Activated naive CD8-positive, alpha-beta T cell treated with anti-CD3 and anti-CD28 coated beads for 36 hours (primary cell): Measurements from ENCODE around the gene DIAPH2. TPM values are rescaled to one million over a fixed set of nuclear protein-coding genes. Genes with fewer than 3 reads are reported as not detected.
"Not testable (repeated sequence)": the region's sequence is repeated elsewhere in the genome, so short reads cannot be mapped to it uniquely, and the experiment has no call there.

Source experiments
- DNase-seq: peaks from one replicate; pipeline ENCODE4 v3.0.0; 2021
- H3K27ac Mint-ChIP-seq: one replicate; pipeline ENCODE4 v1.8.0; 2022; ENCODE audit warnings: mild to moderate bottlenecking, moderate library complexity, mixed read lengths
- H3K27me3 Mint-ChIP-seq: one replicate; pipeline ENCODE4 v1.8.0; 2022; ENCODE audit warnings: mild to moderate bottlenecking, mixed read lengths
- H3K36me3 Mint-ChIP-seq: one replicate; pipeline ENCODE4 v1.8.0; 2021; ENCODE audit warnings: mild to moderate bottlenecking, mixed read lengths
- H3K4me1 Mint-ChIP-seq: one replicate; pipeline ENCODE4 v1.8.0; 2021; ENCODE audit warnings: mixed read lengths
- H3K4me3 Mint-ChIP-seq: one replicate; pipeline ENCODE4 v1.8.0; 2022; ENCODE audit warnings: mild to moderate bottlenecking, moderate library complexity, mixed read lengths
- H3K9me3 Mint-ChIP-seq: one replicate; pipeline ENCODE4 v1.8.0; 2022; ENCODE audit warnings: mixed read lengths
- total RNA-seq, 2 experiments: library from RNA; stranded (reverse); gene quantifications; one replicate each; pipeline ENCODE4 v1.2.3, GENCODE V29; 2021

DIAPH2 gene
- total RNA-seq, 2 experiments from 2014 or later: 4.8 to 5.5 TPM

DNA sequence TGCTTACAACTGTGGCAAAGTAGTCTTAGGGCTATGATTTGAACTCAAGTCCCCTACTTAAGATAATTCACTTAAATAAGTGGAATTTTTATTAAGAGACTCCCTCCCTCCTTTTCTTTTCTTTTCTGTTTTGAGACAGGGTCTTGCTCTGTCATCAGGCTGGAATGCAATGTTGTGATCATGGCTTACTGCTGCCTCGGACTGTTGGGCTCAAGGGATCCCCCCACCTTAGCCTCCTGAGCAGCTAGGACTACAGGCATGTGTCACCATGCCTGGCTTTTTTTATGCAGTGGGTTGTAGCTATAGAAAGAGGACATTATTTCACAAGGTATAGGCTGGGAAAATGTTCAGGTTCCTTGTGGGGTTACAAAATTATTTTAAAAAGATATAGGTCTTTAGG is 19.2 kb downstream of the DIAPH2 start:
- Mint-ChIP-seq H3K9me3 (no peaks in the 10 kb centered on the region), H3K4me1 (no peaks in the 10 kb centered on the region), H3K4me3 (no peak overlapping the region), H3K36me3 (peaks cover 8% of the 10 kb centered on the region), H3K27me3 (no peaks in the 10 kb centered on the region), H3K27ac (no peak overlapping the region)
- DNase-seq: no peak

DNA sequence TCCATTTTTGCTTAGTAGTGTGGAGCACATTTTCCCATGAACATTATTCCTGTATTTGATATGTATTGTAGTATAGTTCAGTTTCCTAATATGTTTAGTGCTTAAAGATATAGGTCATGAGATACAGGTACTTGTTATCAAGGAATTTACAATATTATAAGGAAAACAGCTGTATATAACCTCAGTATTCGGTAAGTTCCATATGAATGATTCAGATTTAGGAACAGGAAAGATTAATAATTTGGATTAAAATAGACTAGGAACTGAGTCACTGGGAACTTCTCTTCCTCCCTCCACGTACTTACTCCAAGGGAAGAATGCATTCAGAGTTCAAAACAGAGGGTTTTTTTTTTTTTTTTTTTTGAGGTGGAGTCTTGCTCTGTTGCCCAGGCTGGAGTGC is 20.0 kb downstream of the DIAPH2 start:
- Mint-ChIP-seq H3K27ac (no peak overlapping the region), H3K36me3 (peaks cover 8% of the 10 kb centered on the region), H3K9me3 (no peaks in the 10 kb centered on the region), H3K4me1 (no peaks in the 10 kb centered on the region), H3K27me3 (no peaks in the 10 kb centered on the region), H3K4me3 (no peak overlapping the region)
- DNase-seq: no peak

DNA sequence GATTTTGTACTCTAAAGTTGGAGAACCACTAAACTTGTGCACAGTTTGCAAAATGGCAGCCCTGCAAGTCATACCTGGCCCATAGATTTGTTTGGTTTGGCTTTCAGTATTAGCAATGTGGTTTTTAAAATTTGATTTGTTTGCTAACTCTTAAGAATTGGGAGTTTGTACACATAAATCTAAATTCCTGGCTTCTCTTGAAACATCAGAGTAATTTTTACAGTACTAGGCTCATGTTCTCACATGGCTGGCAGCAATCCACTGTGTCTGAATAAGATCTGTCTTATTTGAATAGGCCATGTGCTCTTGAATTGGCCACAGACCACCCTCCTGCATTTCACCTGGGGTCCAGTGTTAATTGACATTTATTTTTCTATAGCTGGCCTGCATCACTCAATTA is 21.3 kb downstream of the DIAPH2 start:
- no peak overlapping the region for H3K4me3 Mint-ChIP-seq
- H3K36me3 Mint-ChIP-seq: peaks cover 2% of the 10 kb centered on the region
- H3K9me3 Mint-ChIP-seq: no peaks in the 10 kb centered on the region
- H3K4me1 Mint-ChIP-seq: no peaks in the 10 kb centered on the region
- no peak overlapping the region for H3K27ac Mint-ChIP-seq
- DNase-seq: no peak
- no peaks in the 10 kb centered on the region for H3K27me3 Mint-ChIP-seq

DNA sequence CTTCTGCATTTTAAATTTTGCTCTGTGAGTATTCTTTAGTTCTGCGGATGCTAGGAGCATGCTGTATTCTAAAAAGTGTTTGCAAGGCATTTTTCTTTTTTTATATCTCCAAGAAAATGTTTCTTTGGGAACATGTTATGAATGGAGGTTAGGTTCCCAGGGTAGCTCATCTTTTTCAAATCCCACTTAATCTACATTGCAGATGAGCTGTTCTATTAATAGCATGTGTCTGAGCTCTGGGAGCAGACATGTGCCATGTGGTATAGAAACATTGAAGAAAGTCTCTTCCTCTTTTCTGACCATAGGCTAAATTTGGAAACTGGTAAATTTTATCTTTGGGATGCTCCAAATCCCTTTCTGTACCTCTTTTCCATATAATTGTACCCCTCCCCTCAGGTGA is 23.2 kb downstream of the DIAPH2 start:
- Mint-ChIP-seq H3K27me3 (no peaks in the 10 kb centered on the region), H3K27ac (no peak overlapping the region), H3K4me3 (no peak overlapping the region), H3K9me3 (no peaks in the 10 kb centered on the region), H3K36me3 (peaks cover 2% of the 10 kb centered on the region), H3K4me1 (no peaks in the 10 kb centered on the region)
- no peak for DNase-seq

DNA sequence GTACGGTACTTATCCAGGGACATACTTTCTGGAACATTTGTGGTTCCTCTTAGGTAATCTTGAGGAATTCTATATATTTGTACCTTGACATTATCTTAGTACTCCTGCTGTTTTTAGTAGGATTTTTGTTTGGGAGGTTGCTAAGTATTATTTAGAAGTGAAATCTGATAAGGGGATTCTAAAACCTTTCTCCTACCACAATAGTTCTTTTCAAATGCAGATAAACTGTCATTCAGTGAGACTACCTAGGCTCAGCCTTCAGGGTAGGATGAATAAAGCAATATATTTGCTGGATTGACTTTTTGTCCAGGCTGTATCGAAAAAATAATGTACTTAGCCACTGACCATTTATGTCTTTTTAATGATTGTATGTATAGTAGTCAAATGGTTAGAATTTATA is 25.4 kb downstream of the DIAPH2 start:
- Mint-ChIP-seq H3K36me3 (peaks cover 2% of the 10 kb centered on the region), H3K4me1 (no peaks in the 10 kb centered on the region), H3K9me3 (no peaks in the 10 kb centered on the region)

DNA sequence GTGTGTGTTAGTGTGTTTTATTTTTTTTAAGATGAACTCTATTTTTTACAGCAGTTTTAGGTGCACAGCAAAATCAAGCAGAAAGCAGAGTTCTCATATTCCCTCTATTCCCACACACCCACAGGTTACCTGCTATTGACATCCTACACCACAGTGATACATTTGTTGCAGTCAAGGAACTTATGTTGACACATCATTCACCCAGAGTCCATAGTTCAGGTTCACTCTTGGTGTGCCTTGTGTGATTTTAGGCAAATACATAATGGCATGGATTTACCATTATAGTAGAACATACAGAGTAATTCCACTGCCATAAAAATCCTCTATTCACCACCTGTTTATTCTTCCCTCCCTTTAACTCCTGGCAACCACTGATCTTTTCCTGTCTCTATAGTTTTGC is 28.7 kb downstream of the DIAPH2 start:
- H3K36me3 Mint-ChIP-seq: no peaks in the 10 kb centered on the region
- H3K27ac Mint-ChIP-seq: no peak overlapping the region
- no peak for DNase-seq
- no peaks in the 10 kb centered on the region for H3K4me1 Mint-ChIP-seq
- no peak overlapping the region for H3K4me3 Mint-ChIP-seq
- H3K9me3 Mint-ChIP-seq: no peaks in the 10 kb centered on the region
- H3K27me3 Mint-ChIP-seq: no peaks in the 10 kb centered on the region

More for the DNA sequence above, 25.4 kb downstream of the DIAPH2 start:
- H3K4me3 Mint-ChIP-seq: no peak overlapping the region
- no peak for DNase-seq
- no peaks in the 10 kb centered on the region for H3K27me3 Mint-ChIP-seq
- no peak overlapping the region for H3K27ac Mint-ChIP-seq

DNA sequence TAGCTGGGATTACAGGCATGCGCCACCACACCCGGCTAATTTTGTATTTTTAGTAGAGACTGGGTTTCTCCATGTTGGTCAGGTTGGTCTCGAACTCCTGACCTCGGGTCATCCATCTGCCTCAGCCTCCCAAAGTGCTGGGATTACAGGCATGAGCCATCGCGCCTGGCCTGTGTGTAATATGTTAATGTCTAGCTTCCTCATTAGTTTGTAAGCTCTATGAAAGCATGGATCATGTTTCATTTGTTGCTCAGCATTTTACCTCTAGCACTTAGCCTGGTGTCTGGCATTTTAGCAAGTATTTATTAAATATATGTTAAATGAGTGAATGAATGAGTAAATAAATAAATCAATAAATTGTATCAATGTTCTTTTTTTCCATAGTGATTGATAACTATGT is 29.8 kb downstream of the DIAPH2 start:
- not testable (repeated sequence) for H3K27me3 Mint-ChIP-seq

DNA sequence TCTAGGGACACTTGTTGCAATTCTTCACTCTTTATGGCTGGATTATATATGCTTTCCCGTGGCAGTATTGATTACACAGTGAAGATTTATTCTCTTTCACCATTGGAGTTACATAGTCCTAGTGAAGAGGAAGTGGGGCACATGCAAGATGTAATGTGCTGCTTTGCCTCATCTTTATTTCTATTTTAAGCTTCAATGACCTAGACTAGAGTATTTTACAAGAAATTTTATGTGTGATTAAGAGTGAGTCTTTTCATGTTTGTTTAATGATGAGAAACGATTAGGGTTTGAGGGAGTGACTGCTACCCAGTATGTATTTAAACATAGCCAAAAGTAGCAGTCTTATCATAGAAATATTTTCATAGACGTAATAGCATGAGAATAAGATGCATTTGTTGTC is 30.8 kb downstream of the DIAPH2 start:
- no peak for DNase-seq
- Mint-ChIP-seq H3K36me3 (peaks cover 3% of the 10 kb centered on the region), H3K9me3 (no peaks in the 10 kb centered on the region), H3K27ac (no peak overlapping the region), H3K4me3 (no peak overlapping the region), H3K27me3 (no peaks in the 10 kb centered on the region), H3K4me1 (no peaks in the 10 kb centered on the region)

More for the DNA sequence above, 29.8 kb downstream of the DIAPH2 start:
- not testable (repeated sequence) for DNase-seq, H3K9me3 Mint-ChIP-seq, H3K4me1 Mint-ChIP-seq, H3K36me3 Mint-ChIP-seq, H3K4me3 Mint-ChIP-seq, H3K27ac Mint-ChIP-seq

DNA sequence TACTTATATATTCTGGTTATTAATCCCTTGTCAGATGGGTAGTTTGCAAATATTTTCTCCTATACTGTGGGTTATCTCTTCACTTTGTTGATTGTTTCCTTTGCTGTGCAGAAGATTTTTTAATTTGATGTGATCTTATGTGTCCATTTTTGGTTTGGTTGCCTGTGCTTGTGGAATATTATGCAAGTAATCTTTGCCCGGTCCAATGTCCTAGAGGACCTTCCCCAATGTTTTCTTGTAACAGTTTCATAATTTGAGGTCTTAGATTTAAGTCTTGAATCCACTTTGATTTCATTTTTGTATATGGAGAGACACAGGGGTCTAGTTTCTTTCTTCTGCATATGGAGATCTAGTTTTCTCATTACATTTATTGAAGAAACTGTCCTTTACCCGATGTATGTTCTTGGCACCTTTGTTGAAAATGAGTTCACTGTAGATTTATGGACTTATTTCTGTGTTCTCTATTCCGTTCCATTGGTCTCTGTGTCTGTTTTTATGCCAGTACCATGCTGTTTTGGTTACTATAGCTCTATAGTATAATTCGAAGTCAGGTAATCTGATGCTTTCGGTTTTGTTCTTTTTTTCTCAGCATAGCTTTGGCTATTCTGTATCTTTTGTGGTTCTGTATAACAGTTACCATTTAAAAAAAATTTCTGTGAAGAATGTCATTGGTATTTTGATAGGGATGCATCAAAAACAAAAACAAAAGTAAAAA is 34.7 kb downstream of the DIAPH2 start:
- peaks cover 3% of the 10 kb centered on the region for H3K36me3 Mint-ChIP-seq
- no peak overlapping the region for H3K27ac Mint-ChIP-seq

DNA sequence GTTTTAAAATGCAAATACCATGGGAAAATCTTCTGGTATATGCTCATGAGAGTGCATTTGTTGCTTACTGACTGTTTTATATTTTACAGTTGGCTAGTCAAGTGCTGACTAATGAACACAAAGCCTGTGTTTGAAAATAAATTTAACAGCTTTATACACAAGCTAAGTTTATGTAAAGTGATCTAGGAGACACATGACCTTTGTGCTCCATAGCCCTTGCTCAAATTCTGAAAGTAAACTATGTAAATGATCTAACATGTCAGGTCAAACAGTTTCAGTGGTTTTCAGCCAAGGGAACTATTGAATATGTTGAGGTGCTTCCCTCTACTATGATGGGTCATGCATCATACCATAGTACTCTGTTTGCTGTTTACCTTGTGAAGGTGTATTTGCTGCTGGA is 36.7 kb downstream of the DIAPH2 start:
- Mint-ChIP-seq H3K4me3 (no peak overlapping the region), H3K4me1 (no peaks in the 10 kb centered on the region), H3K9me3 (no peaks in the 10 kb centered on the region), H3K36me3 (peaks cover 3% of the 10 kb centered on the region), H3K27me3 (no peaks in the 10 kb centered on the region), H3K27ac (no peak overlapping the region)
- no peak for DNase-seq

More for the DNA sequence above, 34.7 kb downstream of the DIAPH2 start:
- no peaks in the 10 kb centered on the region for H3K4me1 Mint-ChIP-seq
- no peaks in the 10 kb centered on the region for H3K27me3 Mint-ChIP-seq
- no peaks in the 10 kb centered on the region for H3K9me3 Mint-ChIP-seq
- DNase-seq: no peak
- no peak overlapping the region for H3K4me3 Mint-ChIP-seq

DNA sequence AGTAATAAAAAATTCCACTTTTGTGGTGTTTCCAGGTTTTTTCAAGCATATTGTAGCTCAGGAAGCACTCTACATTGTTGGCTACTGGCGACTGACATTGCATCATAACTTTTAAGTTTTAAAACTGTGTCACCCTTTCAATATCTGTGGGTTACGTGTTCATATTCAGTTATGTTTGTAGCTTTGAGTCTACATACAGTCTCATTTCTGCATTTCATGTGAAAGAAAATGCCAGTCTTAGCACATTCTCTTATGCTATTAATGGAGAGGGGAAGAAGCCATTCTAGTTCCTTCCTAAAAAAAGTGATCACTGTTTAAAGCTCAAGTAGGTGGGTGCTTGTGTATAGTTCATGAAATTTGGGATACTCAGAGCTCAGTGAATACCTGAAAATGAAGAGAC is 38.1 kb downstream of the DIAPH2 start:
- Mint-ChIP-seq H3K4me1 (peaks cover 3% of the 10 kb centered on the region), H3K27me3 (no peaks in the 10 kb centered on the region), H3K36me3 (peaks cover 3% of the 10 kb centered on the region), H3K4me3 (no peak overlapping the region), H3K9me3 (no peaks in the 10 kb centered on the region), H3K27ac (no peak overlapping the region)
- no peak for DNase-seq

DNA sequence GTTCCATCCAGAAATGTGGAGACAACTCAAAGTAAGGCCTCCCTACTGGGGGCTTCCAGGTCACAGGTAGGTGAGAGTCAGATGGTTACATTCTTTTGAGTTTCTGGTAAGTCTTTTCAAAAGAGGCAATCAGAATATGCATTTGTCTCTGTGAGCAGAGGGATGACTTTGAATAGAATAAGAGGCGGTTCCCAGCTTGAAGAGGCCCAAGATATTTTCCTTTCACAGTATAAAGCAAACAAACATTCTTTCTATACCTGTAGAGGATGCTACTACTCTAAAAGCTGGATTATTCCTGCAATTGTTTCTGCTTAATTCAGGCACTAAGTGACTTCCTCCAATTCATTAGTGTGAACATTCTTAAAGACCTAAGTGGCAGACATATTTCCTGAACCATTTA is 44.4 kb downstream of the DIAPH2 start:
- no peak for DNase-seq
- Mint-ChIP-seq H3K27ac (no peak overlapping the region), H3K4me3 (no peak overlapping the region), H3K36me3 (no peaks in the 10 kb centered on the region), H3K4me1 (peaks cover 4% of the 10 kb centered on the region), H3K27me3 (no peaks in the 10 kb centered on the region), H3K9me3 (no peaks in the 10 kb centered on the region)

DNA sequence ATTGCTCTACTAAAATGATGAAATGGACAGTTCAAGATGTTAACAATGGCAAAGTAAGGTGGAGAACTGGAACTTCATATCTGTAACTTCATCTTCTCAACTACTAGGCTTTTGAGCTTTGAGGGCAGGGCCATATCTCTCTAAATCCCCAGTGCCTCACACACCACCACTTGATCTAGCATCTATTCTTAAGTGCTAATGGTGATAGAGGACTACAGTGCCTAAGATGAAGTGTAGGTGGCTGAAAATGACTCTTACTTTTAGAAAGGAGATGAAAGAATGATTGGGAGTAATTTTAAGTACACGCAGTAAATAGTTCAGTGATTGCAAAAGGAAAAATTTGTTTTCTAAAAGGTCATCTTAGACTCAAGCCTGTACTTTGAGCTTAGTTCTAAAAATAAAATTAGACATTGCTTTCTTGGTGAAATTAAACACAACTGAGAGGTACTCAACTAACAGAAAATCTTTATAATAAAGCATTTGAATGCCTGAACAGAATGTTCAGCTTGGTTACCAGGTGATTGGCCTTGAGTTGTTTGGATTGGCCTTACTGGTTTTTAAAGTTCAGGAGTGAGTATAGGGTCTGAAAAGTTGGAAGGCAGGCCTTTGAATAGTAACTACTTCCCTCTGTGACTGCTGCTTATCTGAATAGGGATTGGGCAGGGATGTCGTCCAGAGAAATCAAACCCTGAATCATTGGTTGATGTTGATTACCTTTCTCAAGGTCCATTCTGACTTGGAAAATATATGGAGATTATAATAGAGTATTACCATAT is 45.4 kb downstream of the DIAPH2 start:
- H3K36me3 Mint-ChIP-seq: no peaks in the 10 kb centered on the region
- H3K4me3 Mint-ChIP-seq: no peak overlapping the region
- H3K4me1 Mint-ChIP-seq: peaks cover 4% of the 10 kb centered on the region
- no peaks in the 10 kb centered on the region for H3K9me3 Mint-ChIP-seq
- H3K27me3 Mint-ChIP-seq: no peaks in the 10 kb centered on the region
- no peak overlapping the region for H3K27ac Mint-ChIP-seq
- no peak for DNase-seq

DNA sequence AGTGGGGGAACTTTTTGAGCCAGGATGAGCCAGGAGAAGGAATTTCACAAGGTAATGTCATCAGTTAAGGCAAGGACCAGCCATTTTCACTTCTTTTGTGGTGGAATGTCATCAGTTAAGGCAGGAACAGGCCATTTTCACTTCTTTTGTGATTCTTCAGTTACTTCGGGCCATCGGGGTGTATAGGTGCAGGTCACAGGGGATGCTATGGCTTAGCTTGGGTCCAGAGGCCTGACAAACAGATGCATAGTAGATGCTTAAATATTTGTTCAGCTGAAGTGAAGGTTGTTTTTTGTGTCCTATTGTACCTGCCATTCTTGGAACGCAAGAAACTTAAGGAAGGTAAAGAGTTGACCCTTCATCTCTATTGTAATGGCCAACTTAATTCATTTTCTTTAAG is 46.4 kb downstream of the DIAPH2 start:
- H3K9me3 Mint-ChIP-seq, H3K36me3 Mint-ChIP-seq, DNase-seq, H3K27me3 Mint-ChIP-seq, H3K4me1 Mint-ChIP-seq, H3K4me3 Mint-ChIP-seq, H3K27ac Mint-ChIP-seq: not testable (repeated sequence)

DNA sequence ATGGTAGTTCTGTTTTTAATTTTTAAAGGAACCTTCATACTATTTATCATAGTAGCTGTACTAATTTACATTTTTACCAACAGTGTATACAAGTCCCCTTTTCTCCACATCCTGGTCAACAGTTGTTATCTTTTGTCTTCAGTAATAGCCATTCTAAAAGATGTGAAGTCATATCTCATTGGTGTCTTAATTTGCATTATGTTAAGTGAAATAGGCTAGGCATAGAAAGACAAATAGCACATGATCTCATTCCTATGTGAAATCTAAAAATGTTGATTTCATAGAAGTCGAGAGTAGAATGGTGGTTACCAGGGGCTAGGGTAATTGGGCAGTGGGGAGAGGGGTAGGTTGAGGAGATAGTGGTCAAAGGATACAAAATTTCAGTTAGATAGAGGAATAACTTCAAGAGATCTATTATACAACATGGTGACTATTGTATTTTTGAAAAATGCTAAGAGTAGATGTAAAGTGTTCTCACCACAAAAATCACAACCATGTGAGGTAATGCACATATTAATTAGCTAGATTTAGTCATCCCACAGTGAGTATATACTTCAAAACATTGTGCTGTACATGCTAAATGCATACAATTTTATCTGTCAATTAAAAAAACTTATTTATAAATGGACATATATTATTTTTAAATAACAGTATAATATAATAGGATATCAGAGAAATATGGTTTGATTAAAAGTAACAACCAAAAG is 58.9 kb downstream of the DIAPH2 start:
- Mint-ChIP-seq H3K4me1 (no peaks in the 10 kb centered on the region), H3K9me3 (no peaks in the 10 kb centered on the region), H3K27me3 (no peaks in the 10 kb centered on the region), H3K27ac (no peak overlapping the region), H3K4me3 (no peak overlapping the region), H3K36me3 (no peaks in the 10 kb centered on the region)
- DNase-seq: no peak
